ENCODE results near the gene SLC2A1. TPM values are rescaled to one million over a fixed set of nuclear protein-coding genes. Genes with fewer than 3 reads are reported as not detected.

Gene SLC2A1
- total and polyA plus RNA-seq, 9 of the 15 experiments (the other 6 are each of a cell fraction or from before 2014, with no cell fraction given), result 12.6 to 153 (median 48.0) TPM

DNA sequence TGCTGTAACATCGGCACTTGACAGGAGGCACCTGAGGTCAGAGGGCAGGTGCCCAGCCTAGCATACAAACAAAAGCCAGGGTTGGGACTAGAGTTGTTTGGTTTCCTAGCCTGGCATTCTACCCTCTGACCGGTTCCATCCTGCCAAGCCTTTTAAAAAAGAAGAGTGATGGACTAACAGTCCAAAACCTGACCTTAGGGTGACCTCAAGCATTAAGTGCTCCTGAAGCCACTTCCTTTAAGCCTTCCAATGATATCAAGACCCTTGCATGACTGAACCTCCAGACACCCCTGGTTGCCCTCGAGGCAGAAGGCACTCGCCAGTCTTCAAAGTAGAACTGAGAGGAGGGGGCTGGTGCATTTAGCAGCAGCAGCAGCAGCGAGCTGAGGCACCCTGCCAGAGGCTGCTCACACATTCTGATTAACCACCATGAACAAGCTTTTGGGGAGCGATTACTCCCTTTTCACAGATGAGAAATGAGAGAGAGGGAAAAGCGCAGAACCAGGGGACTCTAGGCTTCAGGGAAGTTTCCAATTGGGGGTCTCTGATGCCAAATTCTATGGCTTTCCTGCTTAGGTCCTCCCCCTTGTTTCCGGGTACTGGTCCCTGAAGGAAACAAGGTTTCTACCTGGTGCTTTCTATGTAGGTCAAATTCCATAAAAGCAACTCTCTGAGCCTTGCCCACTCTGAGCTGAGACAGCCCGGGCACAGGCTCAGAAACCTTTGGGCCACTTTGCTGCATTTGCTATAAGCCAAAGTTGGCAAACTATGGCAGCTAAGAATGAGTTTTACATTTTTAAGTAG is 9.2 kb downstream of the SLC2A1 start (continued):
- TF ChIP-seq, protein P1, sequence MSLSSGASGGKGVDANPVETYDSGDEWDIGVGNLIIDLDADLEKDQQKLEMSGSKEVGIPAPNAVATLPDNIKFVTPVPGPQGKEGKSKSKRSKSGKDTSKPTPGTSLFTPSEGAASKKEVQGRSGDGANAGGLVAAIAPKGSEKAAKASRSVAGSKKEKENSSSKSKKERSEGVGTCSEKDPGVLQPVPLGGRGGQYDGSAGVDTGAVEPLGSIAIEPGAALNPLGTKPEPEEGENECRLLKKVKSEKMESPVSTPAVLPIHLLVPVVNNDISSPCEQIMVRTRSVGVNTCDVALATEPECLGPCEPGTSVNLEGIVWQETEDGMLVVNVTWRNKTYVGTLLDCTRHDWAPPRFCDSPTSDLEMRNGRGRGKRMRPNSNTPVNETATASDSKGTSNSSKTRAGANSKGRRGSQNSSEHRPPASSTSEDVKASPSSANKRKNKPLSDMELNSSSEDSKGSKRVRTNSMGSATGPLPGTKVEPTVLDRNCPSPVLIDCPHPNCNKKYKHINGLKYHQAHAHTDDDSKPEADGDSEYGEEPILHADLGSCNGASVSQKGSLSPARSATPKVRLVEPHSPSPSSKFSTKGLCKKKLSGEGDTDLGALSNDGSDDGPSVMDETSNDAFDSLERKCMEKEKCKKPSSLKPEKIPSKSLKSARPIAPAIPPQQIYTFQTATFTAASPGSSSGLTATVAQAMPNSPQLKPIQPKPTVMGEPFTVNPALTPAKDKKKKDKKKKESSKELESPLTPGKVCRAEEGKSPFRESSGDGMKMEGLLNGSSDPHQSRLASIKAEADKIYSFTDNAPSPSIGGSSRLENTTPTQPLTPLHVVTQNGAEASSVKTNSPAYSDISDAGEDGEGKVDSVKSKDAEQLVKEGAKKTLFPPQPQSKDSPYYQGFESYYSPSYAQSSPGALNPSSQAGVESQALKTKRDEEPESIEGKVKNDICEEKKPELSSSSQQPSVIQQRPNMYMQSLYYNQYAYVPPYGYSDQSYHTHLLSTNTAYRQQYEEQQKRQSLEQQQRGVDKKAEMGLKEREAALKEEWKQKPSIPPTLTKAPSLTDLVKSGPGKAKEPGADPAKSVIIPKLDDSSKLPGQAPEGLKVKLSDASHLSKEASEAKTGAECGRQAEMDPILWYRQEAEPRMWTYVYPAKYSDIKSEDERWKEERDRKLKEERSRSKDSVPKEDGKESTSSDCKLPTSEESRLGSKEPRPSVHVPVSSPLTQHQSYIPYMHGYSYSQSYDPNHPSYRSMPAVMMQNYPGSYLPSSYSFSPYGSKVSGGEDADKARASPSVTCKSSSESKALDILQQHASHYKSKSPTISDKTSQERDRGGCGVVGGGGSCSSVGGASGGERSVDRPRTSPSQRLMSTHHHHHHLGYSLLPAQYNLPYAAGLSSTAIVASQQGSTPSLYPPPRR (CRISPR knock-in tag; IDR thresholded peaks at IDR 0.05; ENCODE audit: borderline replicate concordance), result no peak
- TF ChIP-seq, protein P2, sequence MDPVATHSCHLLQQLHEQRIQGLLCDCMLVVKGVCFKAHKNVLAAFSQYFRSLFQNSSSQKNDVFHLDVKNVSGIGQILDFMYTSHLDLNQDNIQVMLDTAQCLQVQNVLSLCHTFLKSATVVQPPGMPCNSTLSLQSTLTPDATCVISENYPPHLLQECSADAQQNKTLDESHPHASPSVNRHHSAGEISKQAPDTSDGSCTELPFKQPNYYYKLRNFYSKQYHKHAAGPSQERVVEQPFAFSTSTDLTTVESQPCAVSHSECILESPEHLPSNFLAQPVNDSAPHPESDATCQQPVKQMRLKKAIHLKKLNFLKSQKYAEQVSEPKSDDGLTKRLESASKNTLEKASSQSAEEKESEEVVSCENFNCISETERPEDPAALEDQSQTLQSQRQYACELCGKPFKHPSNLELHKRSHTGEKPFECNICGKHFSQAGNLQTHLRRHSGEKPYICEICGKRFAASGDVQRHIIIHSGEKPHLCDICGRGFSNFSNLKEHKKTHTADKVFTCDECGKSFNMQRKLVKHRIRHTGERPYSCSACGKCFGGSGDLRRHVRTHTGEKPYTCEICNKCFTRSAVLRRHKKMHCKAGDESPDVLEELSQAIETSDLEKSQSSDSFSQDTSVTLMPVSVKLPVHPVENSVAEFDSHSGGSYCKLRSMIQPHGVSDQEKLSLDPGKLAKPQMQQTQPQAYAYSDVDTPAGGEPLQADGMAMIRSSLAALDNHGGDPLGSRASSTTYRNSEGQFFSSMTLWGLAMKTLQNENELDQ (CRISPR knock-in tag; IDR thresholded peaks at IDR 0.05; ENCODE audit: borderline replicate concordance), result no peak
- TF ChIP-seq NFATC3 (IDR thresholded peaks at IDR 0.05) (0 out of 2 replicates have a peak, but pooled peaks have one; percentile 31), SMARCE1 (IDR thresholded peaks at IDR 0.05) (peak; percentile 51; the same call in 1 of the 2 replicates), NR2C1 (IDR thresholded peaks at IDR 0.05) (peak; percentile 50; the same call in 1 of the 2 replicates), NR2C1 (tag; IDR thresholded peaks at IDR 0.05) (peak; percentile 70), SRSF3 (IDR thresholded peaks at IDR 0.05; ENCODE audit: insufficient read depth, low read length) (no peak), NFIX (CRISPR knock-in tag; IDR thresholded peaks at IDR 0.05; ENCODE audit: low read depth) (no peak)
- TF ChIP-seq, protein P3, sequence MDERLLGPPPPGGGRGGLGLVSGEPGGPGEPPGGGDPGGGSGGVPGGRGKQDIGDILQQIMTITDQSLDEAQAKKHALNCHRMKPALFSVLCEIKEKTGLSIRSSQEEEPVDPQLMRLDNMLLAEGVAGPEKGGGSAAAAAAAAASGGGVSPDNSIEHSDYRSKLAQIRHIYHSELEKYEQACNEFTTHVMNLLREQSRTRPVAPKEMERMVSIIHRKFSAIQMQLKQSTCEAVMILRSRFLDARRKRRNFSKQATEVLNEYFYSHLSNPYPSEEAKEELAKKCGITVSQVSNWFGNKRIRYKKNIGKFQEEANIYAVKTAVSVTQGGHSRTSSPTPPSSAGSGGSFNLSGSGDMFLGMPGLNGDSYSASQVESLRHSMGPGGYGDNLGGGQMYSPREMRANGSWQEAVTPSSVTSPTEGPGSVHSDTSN (CRISPR knock-in tag; IDR thresholded peaks at IDR 0.05; ENCODE audit: low read depth), result no peak
- TF ChIP-seq, protein P3 (tag; conservative IDR thresholded peaks at IDR 0.05; ENCODE audit: low read depth), result peak; percentile 42; the same call in 1 of the 2 replicates
- TF ChIP-seq, protein P4, sequence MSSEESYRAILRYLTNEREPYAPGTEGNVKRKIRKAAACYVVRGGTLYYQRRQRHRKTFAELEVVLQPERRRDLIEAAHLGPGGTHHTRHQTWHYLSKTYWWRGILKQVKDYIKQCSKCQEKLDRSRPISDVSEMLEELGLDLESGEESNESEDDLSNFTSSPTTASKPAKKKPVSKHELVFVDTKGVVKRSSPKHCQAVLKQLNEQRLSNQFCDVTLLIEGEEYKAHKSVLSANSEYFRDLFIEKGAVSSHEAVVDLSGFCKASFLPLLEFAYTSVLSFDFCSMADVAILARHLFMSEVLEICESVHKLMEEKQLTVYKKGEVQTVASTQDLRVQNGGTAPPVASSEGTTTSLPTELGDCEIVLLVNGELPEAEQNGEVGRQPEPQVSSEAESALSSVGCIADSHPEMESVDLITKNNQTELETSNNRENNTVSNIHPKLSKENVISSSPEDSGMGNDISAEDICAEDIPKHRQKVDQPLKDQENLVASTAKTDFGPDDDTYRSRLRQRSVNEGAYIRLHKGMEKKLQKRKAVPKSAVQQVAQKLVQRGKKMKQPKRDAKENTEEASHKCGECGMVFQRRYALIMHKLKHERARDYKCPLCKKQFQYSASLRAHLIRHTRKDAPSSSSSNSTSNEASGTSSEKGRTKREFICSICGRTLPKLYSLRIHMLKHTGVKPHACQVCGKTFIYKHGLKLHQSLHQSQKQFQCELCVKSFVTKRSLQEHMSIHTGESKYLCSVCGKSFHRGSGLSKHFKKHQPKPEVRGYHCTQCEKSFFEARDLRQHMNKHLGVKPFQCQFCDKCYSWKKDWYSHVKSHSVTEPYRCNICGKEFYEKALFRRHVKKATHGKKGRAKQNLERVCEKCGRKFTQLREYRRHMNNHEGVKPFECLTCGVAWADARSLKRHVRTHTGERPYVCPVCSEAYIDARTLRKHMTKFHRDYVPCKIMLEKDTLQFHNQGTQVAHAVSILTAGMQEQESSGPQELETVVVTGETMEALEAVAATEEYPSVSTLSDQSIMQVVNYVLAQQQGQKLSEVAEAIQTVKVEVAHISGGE (CRISPR knock-in tag; IDR thresholded peaks at IDR 0.05), result 0 out of 6 replicates have a peak, but pooled peaks of 1 of the 3 experiments have one; percentile 51
